ENCODE results near the gene CEP63.
A peak's percentile ranks its signal among the peaks of the same experiment; 100 is the strongest.

Gene CEP63

DNA sequence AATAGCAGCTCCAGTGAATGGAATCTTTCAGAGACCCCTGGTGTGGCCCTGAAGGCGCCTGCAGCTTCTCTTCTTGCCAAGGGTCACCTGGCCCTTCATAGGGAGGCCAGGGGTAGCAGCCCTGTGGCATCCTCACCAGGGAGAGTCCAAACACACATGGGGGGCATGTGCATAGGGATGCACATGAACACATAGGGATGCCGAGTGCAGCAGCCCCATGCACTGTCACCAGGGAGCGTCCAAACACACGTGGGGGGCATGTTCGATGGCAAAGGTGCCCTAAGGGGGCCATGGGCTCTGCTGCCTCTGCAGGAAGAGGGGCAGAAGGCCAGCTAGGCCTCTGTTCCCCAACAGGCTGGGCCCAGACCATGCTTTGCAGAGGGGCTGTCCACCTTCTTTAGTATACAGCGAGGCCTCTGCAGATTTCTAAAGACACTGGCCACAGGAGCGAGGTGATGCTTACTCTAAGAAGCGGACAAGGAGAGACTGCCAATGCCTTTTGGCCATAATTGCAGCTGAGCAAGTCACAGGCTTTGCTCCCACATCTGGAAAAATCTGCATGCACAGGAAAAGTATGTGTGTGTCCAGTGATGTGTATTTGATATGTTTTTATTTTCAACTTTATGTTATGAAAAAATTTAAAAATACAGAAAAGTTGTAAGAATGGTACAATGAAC is 21.0 kb upstream of the CEP63 start:
- peak overlapping the region; percentile 39 to 87 for H3K27ac ChIP-seq
- no peak for DNase-seq (ENCODE audit: low spot score)
- peak overlapping the region; percentile 31 for H3K4me3 ChIP-seq
- TF ChIP-seq, protein P1, sequence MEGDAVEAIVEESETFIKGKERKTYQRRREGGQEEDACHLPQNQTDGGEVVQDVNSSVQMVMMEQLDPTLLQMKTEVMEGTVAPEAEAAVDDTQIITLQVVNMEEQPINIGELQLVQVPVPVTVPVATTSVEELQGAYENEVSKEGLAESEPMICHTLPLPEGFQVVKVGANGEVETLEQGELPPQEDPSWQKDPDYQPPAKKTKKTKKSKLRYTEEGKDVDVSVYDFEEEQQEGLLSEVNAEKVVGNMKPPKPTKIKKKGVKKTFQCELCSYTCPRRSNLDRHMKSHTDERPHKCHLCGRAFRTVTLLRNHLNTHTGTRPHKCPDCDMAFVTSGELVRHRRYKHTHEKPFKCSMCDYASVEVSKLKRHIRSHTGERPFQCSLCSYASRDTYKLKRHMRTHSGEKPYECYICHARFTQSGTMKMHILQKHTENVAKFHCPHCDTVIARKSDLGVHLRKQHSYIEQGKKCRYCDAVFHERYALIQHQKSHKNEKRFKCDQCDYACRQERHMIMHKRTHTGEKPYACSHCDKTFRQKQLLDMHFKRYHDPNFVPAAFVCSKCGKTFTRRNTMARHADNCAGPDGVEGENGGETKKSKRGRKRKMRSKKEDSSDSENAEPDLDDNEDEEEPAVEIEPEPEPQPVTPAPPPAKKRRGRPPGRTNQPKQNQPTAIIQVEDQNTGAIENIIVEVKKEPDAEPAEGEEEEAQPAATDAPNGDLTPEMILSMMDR (IDR thresholded peaks at IDR 0.05), result no peak

- peak overlapping the region in 1 of 2 donors; percentile 64 for H3K27ac ChIP-seq
- no peak overlapping the region for H3K4me3 ChIP-seq
- DNase-seq (ENCODE audit: low spot score), result no peak
- TF ChIP-seq, protein P1 (IDR thresholded peaks at IDR 0.05), result no peak
Measured at GRCh38 chr3:134466331-134466730, 19.5 kb upstream of the CEP63 start.

GRCh38 chr3:134468519-134468918 is 17.3 kb upstream of the CEP63 start:
- no peak for DNase-seq (ENCODE audit: low spot score)
- TF ChIP-seq, protein P1 (IDR thresholded peaks at IDR 0.05), result no peak
- H3K4me3 ChIP-seq, result no peak overlapping the region
- H3K27ac ChIP-seq, result no peak overlapping the region

- no peak for DNase-seq (ENCODE audit: low spot score)
- TF ChIP-seq, protein P1 (IDR thresholded peaks at IDR 0.05), result no peak
- no peak overlapping the region for H3K27ac ChIP-seq
- H3K4me3 ChIP-seq, result no peak overlapping the region
Measured at GRCh38 chr3:134471521-134472193, 14.2 kb upstream of the CEP63 start.

GRCh38 chr3:134472831-134473230 is 13.0 kb upstream of the CEP63 start:
- no peak for DNase-seq (ENCODE audit: low spot score)
- Histone ChIP-seq H3K4me3 (no peak overlapping the region), H3K27ac (no peak overlapping the region)
- TF ChIP-seq, protein P1 (IDR thresholded peaks at IDR 0.05), result no peak

- H3K4me3 ChIP-seq, result no peak overlapping the region
- H3K27ac ChIP-seq, result no peak overlapping the region
- no peak for DNase-seq (ENCODE audit: low spot score)
- TF ChIP-seq, protein P1 (IDR thresholded peaks at IDR 0.05), result peak; percentile 66
Measured at GRCh38 chr3:134473868-134474546, 11.8 kb upstream of the CEP63 start.

All from coronary artery (tissue), 2 donors.